T-helper 2 cell treated with Interferon-gamma antibody and Interleukin-4, amounts not matched to agents 100 ng/mL and 5 ng/mL, for 36 hours (primary cell): Measurements from ENCODE around the gene MT1F. TPM values are rescaled to one million over a fixed set of nuclear protein-coding genes. Genes with fewer than 3 reads are reported as not detected.

ENCODE experiments used
- intact Hi-C: fragments of 100-400 bp; cut with micrococcal nuclease; formaldehyde crosslinking; loops from one replicate; pipeline ENCODE4 v1.15.1; 2023
- total RNA-seq: library from RNA; stranded (reverse); gene quantifications from 2 replicates; pipeline ENCODE4 v1.2.3, GENCODE V29; 2022

MT1F gene
- total RNA-seq, 1 donor from 2014 or later = 24.1 TPM

DNA sequence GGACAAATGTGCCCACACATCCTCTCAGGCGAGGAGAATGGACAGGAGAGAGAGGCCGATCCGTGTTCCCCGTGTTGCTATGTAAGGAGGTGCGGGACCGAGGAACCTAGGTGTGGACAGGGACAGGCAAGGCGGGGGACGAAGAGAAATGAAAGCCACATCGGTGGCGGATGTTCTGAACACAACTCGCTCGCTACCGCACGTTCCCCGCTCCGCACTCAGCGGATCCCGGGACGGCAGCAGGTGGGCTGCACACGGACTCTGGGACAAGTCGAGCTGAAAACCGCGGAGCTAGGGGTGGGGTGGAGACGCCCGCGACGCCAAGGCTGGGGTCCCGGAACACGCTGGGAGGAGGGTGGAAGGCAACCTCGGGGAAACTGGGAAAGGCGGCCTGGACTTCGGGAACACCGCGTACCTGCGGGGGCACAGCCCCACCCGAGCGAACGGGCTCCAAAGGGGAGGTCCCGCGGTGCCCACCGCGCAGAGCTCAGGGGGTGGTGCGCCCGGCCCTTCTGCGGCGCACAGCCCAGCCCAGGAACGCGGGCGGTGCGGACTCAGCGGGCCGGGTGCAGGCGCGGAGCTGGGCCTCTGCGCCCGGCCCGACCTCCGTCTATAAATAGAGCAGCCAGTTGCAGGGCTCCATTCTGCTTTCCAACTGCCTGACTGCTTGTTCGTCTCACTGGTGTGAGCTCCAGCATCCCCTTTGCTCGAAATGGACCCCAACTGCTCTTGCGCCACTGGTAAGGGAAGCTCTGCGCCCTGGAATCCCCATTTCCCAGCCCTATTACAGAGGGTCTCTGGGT lies 32.4 kb upstream of the MT1F start, which contains the start of gene MT1E:
Gene MT1E (plus strand): TSS at position 642 of the 803 bp plus-strand sequence. CDS start 71 bp downstream, at position 713.
- intact Hi-C loops = loop anchor here (1.0 to 2.0 kb wide), 3 partner anchors 17 to 57 kb away; partner anchors contain the start of genes MT1X and MT2A

DNA sequence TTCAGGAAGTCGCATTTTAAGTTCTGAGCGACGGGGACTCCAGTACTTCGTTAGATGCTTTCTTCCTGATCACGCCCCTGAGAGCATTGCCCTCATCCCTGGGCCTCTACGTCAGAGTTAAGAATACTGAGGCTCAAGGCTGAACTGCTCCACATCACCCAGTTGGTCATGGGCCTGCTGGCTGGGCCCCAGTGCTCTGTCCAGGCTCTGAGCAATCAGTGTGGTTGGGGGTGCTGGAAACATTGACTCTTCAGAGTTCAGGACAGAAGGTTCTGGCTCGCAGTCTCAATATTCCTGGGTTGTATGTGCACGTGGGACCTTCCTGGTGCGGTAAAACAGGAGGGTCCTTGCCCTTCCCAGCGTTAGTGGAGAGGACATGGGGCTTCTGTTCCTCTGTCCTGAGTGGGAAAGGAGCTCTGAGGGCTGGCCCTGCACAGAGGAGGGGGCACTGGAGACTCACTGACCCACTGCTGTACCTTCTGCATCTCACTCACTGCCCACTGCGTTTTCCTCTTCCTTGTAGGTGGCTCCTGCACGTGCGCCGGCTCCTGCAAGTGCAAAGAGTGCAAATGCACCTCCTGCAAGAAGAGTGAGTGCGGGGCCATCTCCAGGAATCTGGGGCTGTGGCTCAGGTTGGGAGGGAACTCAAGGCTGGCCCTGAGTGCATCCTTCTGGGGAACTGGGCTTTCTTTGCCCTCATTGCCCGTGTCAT lies 31.7 kb upstream of the MT1F start:
- intact Hi-C loops = loop anchor here (1.0 to 2.0 kb wide), 3 partner anchors 17 to 56 kb away; partner anchors contain the start of genes MT1X and MT2A

DNA sequence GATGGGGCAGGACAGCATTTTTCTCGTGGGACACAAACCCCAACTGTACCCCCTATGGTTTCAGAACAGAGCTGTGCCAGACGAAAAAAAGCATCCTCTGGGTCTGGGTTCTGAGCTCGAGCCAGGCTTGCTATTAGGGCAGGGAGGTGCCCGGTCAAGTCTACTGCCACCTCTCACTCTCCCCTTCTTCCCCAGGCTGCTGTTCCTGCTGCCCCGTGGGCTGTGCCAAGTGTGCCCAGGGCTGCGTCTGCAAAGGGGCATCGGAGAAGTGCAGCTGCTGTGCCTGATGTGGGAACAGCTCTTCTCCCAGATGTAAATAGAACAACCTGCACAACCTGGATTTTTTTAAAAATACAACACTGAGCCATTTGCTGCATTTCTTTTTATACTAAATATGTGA lies 31.1 kb upstream of the MT1F start:
- intact Hi-C loops = no loop called here

- intact Hi-C loops = no loop called here
These were observed 29.0 kb upstream of the MT1F start for GRCh38 chr16:56628486-56629350.

GRCh38 chr16:56629531-56629930 lies 28.2 kb upstream of the MT1F start:
- intact Hi-C loops = no loop called here

GRCh38 chr16:56630134-56630533 lies 27.6 kb upstream of the MT1F start:
- intact Hi-C loops = no loop called here

DNA sequence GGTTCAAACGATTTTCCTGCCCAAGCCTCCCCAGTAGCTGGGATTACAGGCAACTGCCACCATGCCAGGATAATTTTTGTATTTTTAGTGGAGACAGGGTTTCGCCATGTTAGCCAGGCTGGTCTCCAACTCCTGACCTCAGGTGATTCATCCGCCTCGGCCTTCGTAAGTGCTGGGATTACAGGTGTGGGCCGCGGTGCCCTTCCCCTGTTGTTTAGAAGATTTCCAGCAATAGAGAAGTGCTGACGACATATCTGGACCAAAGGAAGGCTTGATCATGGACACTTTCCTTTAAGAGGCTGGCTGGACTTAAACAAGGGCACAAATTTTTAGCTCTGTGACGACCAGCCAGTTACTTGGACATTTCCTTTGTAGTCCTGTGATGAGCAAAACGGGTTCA lies 26.6 kb upstream of the MT1F start:
- intact Hi-C loops = no loop called here

DNA sequence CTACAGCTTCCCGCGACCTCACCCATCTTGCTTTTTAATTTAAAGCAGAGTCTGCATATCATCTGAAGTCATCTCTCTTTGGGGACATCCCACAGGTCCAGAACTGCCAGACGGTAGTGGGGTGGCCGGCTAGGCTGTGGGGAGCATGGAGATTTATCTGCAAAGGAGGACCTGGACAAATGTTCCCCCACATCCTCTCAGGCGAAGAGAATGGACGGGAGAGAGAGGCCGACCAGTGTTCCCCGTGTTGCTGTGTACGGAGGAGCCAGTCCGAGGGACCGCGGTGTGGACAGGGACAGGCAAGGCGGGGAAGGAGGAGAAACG lies 26.0 kb upstream of the MT1F start:
- intact Hi-C loops = no loop called here

- intact Hi-C loops = no loop called here
These were observed 25.5 kb upstream of the MT1F start, which contains the start of gene MT1M for GRCh38 chr16:56632156-56632847. Gene MT1M, plus strand, starts transcription at chr16:56632659. Its CDS starts 73 bp downstream, at chr16:56632732.

GRCh38 chr16:56632848-56633365 lies 24.9 kb upstream of the MT1F start:
- intact Hi-C loops = no loop called here

GRCh38 chr16:56633535-56633934 lies 24.2 kb upstream of the MT1F start:
- intact Hi-C loops = no loop called here

DNA sequence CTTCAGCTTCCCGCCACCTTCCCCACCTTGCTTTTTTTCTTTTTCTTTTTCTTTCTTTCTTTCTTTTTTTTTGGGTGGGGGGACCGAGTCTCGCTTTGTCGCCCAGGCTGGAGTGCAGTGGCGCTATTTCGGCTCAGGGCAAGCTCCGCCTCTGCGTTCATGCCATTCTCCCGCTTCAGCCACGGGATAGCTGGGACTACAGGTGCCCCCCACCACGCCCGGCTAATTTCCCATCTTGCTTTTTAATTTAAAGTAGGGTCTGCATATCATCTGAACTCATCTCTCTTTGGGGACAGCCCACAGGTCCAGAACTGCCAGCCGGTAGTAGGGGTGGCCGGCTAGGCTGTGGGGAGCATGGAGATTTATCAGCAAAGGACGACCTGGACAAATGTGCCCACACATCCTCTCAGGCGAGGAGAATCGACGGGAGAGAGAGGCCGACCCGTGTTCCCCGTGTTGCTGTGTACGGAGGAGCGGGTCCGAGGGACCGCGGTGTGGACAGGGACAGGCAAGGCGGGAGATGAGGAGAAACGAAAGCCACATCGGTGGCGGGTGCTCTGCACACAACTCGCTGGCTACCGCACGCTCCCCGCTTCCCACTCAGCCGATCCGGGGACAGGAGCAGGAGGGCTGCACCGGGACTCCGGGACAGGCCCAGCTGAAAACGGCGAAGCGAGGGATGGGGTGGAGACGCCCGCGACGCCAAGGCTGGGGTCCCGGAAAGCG lies 22.9 kb upstream of the MT1F start:
- intact Hi-C loops = no loop called here

DNA sequence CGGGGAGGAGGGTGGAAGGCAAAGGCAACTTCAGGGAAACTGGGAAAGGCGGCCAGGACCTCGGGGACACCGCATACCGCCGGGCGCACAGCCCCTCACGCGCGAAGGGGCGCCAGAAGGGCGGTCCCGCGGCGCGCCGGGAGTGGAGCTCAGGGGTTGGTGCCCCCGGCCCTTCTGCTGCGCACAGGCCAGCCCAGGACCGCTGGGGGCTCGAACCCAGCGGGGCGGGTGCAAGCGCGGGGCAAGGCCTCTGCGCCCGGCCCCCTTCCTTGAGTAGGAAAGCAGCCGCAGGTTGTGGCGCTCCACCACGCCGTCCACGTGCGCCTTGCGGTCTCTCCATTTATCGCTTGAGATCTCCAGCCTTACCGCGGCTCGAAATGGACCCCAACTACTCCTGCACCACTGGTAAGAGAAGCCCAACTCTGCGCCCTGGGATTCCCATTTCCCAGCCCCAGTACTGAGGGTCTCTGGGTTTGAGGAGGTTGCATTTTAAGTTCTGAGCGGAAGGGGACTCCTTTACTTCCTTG lies 22.3 kb upstream of the MT1F start:
- intact Hi-C loops = no loop called here

DNA sequence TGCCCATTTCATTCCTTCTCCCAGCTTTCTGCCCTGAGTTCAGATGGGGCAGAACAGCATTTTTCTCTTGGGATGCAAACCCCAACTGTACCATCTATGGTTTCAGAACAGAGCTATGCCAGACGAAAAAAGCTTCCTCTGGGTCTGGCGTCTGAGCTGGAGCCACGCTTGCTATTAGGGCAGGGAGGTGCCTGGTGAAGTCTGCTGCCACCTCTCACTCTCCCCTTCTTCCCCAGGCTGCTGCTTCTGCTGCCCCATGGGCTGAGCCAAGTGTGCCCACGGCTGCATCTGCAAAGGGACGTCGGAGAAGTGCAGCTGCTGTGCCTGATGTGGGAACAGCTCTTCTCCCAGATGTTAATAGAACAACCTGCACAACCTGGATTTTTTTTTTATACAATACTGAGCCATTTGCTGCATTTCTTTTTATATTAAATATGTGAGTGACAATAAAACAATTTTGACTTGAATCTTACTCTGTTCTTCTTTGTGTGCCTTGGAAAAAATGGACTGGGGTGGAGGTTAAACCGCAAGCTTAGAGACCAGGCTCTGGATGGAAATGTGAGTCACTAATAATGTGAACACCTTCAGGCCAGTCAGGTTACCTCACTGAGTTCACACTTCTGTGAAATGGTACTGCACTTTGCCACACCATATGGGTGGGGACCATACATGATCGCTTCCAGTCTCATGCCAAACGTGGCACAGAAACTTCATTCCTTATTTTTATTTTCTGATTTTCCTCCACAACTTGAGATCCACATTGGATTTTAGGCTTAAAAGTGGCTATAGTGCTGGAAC lies 20.9 kb upstream of the MT1F start:
- intact Hi-C loops = no loop called here

DNA sequence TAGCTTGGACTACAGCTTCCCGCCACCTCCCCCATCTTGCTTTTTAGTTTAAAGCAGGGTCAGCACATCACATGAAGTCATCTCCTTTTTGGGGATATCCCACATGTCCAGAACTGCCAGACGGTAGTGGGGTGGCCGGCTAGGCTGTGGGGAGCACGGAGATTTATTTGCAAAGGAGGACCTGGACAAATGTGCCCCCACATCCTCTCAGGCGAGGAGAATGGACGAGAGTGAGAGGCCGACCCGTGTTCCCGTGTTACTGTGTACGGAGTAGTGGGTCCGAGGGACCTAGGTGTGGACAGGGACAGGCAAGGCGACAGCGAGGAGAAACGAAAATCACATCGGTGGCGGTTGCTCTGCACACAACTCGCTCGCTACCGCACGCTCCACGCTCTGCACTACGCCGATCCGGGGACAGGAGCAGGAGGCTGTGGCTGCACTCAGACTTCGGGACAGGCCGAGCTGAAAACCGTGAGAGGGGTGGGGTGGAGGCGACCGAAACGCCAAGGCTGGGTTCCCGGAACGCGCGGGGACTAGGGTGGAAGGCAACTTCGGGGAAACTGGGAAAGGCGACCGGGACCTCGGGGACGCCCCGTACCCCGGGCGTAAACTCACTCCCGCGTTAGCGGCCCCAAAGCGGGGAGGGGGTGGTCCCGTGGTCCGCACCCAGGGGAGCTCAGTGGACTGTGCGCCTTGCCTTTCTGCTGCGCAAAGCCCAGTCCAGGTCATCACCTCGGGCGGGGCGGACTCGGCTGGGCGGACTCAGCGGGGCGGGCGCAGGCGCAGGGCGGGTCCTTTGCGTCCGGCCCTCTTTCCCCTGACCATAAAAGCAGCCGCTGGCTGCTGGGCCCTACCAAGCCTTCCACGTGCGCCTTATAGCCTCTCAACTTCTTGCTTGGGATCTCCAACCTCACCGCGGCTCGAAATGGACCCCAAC lies 19.7 kb upstream of the MT1F start, which contains the start of gene MT1A:
Gene MT1A (plus strand): TSS at position 853 of the 937 bp plus-strand sequence. CDS start 73 bp downstream, at position 926.
- intact Hi-C loops = loop anchor here (2.0 kb wide), 1 partner anchor 21 kb away; no protein-coding TSS in a partner anchor

DNA sequence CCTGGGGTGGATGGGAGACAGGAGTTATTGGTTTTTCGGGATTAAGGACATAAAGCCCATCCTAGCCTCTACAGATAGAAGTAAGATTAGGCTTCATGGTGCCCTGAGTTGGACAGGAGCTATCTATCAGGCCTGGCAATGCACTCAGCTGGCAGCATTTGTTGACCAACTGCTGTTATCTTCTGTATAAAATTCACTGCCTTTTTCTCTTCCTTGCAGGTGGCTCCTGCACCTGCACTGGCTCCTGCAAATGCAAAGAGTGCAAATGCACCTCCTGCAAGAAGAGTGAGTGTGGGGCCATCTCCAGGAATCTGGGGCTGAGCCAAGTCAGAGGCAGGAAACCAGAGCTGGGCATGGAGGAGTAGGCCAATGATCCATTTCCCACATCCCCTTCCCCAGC lies 18.7 kb upstream of the MT1F start:
- intact Hi-C loops = loop anchor here (2.0 kb wide), 1 partner anchor 22 kb away; no protein-coding TSS in a partner anchor

GRCh38 chr16:56640076-56640475 lies 17.7 kb upstream of the MT1F start:
- intact Hi-C loops = loop anchor here (5.0 kb wide), 1 partner anchor 42 kb away; the partner anchor contains the start of gene MT1X
